ENCODE data around the gene GIPC1. TPM values are rescaled to one million over a fixed set of nuclear protein-coding genes. Genes with fewer than 3 reads are reported as not detected.
"Not testable (repeated sequence)": the region's sequence is repeated elsewhere in the genome, so short reads cannot be mapped to it uniquely, and the experiment has no call there.

Gene GIPC1
- total RNA-seq, 1 donor from 2014 or later = 28.2 TPM

- DNase-seq (ENCODE audit: low spot score) = peak; percentile 91
- peak; percentile 73 for ATAC-seq
Observed at GRCh38 chr19:14517840-14518505, 22.0 kb upstream of the GIPC1 start, which contains the start of gene DNAJB1. DNAJB1 (minus strand) TSS chr19:14518397; CDS start chr19:14518349, 48 bp downstream.

DNA sequence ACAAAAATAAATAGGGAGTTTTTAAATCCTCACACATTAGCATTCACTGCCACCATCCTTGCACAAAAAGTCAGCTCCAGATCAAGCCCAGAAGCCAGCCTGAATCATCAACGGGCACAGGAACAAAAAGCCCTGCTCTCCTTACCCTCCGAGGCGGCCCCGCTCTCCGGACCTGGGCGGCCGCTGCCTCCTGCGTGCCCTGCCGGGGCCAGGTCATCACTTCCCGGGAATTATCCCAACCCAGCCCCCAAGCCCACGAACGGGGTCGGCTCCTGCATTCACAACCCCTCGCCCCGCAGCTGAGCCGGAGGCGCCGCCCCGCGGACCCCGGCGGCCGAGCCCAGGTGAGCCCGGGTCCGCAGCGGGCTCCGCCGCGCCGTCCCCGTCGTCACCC lies 21.5 kb upstream of the GIPC1 start:
- DNase-seq (ENCODE audit: low spot score) = no peak
- no peak for ATAC-seq

- DNase-seq (ENCODE audit: low spot score) = no peak
- ATAC-seq = no peak
Observed at GRCh38 chr19:14516746-14517438, 21.0 kb upstream of the GIPC1 start.

- DNase-seq (ENCODE audit: low spot score) = no peak
- no peak for ATAC-seq
Observed at GRCh38 chr19:14516048-14516534, 20.2 kb upstream of the GIPC1 start.

- ATAC-seq (no peak), DNase-seq (ENCODE audit: low spot score) (no peak)
Observed at GRCh38 chr19:14515501-14516047, 19.6 kb upstream of the GIPC1 start.

GRCh38 chr19:14514215-14514863 lies 18.4 kb upstream of the GIPC1 start:
- DNase-seq (ENCODE audit: low spot score) = no peak
- ATAC-seq = no peak

GRCh38 chr19:14512406-14512961 lies 16.6 kb upstream of the GIPC1 start:
- no peak for ATAC-seq
- DNase-seq (ENCODE audit: low spot score) = no peak

GRCh38 chr19:14511229-14511593 lies 15.3 kb upstream of the GIPC1 start:
- DNase-seq (ENCODE audit: low spot score) (no peak), ATAC-seq (no peak)

- ATAC-seq (no peak), DNase-seq (ENCODE audit: low spot score) (no peak)
Observed at GRCh38 chr19:14510311-14511228, 14.6 kb upstream of the GIPC1 start.

DNA sequence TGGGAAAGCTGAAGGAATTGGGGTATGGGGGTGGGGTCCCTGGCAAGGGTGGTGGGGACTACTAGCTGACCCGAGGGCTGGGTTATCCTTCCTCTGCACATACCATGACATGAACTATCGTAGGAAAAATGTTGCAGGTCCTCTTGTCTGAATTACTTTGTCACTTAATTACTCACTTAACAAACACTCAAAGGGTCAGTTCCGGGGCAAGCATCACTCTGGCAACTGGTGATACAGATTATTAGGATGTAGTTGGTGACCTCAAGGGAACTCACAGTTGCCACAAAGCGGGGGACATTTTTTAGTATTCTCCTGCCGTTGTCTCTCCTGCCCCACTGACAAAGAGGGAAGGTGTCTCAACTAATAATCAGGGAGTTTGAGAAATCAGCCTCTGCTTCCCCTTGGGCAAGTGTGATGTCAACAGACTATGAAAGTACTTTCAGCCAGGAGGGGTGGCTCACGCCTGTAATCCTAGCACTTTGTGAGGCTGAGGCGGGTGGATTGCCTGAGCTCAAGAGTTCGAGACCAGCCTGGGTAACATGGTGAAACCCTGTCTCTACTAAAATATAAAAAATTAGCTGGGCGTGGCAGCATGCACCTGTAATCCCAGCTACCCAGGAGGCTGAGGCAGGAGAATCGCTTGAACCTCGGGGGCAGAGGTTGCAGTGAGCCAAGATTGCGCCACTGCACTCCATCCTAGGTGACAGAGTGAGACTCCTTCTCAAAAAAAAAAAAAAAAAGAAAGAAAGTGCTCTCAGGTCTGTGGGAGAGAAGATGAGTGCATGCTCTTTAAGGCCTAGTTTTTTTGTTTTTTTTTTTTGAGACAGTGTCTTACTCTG lies 12.0 kb upstream of the GIPC1 start:
- no peak for DNase-seq (ENCODE audit: low spot score)
- no peak for ATAC-seq

- DNase-seq (ENCODE audit: low spot score) (no peak), ATAC-seq (peak; percentile 59)
Observed at GRCh38 chr19:14505488-14506239, 9.7 kb upstream of the GIPC1 start.

DNA sequence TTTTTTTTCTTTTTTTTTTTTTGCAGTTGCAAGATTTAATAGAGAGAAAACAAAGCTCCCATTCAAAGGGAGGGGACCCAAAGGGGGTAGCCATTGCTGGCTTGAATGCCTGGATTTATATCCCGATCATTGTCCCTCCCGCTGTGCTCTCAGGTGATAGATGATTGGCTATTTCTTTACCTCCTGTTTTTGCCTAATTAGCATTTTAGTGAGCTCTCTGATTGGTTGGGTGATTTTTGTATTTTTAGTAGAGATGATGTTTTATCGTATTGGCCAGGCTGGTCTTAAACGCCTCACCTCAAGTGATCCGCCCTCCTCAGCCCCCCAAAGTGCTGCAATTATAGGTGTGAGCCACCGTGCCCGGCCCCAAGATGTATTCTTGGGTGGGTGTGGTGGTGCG lies 8.6 kb upstream of the GIPC1 start:
- not testable (repeated sequence) for DNase-seq (ENCODE audit: low spot score); ATAC-seq

- DNase-seq (ENCODE audit: low spot score) (no peak), ATAC-seq (no peak)
Observed at GRCh38 chr19:14503285-14503684, 7.4 kb upstream of the GIPC1 start.

- ATAC-seq = peak; percentile 90
- peak; percentile 76 for DNase-seq (ENCODE audit: low spot score)
Observed at GRCh38 chr19:14502334-14503092, 6.6 kb upstream of the GIPC1 start.

DNA sequence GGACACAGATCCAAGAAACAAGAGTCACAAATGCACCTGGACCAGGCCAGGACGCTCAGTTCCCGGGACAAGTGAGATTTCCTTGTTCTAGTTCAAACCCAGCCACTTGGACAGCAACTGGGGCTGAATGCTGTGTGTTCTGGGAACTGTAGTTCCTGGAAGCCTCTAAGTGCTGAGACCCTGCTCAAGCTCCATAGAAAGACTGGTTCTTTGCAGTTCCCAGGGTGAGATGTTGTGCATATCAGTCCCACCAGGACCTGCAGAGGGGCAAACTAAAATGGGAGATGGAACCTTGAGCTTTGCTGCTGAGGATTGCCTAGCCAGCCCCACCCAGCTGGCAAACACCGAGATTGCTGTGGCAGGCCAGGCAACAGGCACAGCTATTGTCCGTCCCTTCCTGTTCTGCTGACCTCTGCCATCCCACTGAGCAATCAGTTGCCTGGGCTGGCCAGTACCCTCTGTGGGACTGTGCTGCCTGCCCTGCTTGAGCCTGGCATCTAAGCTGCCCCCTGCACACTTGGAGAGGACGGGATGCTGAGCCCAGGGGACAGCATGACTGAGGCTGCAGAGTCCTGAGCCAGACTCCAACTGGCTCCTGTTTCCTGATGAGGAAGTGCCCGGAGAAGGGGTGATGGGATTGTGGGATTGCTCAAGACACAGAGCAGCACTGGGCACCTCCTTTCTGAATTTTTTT lies 1.4 kb upstream of the GIPC1 start:
- ATAC-seq (peak; percentile 65), DNase-seq (ENCODE audit: low spot score) (peak; percentile 74)

DNA sequence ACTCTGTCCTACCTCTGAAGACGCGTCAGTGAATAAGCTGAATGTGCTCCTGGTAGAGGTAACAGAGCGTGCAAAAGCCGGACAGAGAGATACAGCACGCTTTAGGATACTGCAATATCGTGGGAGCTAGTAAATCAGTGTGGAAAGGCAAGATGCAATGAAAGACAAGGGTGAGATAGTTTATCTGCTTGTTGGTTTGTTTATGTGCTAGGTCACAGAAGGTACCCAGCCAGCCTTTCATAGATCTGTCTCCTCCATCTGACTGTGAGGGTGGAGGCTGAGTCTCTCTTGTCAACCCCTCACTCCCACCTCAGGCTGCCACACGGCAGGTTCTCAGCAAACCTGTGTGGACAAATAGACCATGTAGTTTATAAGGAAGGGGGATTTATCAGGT lies 904 bp upstream of the GIPC1 start:
- DNase-seq (ENCODE audit: low spot score) (no peak), ATAC-seq (peak; percentile 3)

- DNase-seq (ENCODE audit: low spot score) (no peak), ATAC-seq (peak; percentile 1)
Observed at GRCh38 chr19:14495672-14496028, 277 bp downstream of the GIPC1 start.
